ENCODE results near the gene RAD9A. TPM values are rescaled to one million over a fixed set of nuclear protein-coding genes. Genes with fewer than 3 reads are reported as not detected.
A peak's percentile ranks its signal among the peaks of the same experiment; 100 is the strongest.

The RAD9A gene
- total and polyA plus RNA-seq, 7 experiments from 2014 or later = 6.3 to 48.0 (median 31.0) TPM

GRCh38 chr11:67419325-67420049 lies 27.7 kb downstream of the RAD9A start:
- Mint-ChIP-seq H3K36me3 (peaks cover 0 to 4% (median 0%) of the 10 kb centered on the region in 5 donors), H3K4me3 (peak overlapping the region in 9 of 10 donors; percentile 80 to 93 (median 86)), H3K27ac (peak overlapping the region in 8 of 9 donors; percentile 71 to 99 (median 92)), H3K4me1 (peaks cover 24 to 64% (median 49%) of the 10 kb centered on the region in 7 donors), H3K27me3 (peaks cover 0 to 17% (median 0%) of the 10 kb centered on the region in 5 donors), H3K9me3 (no peaks in the 10 kb centered on the region)
- DNase-seq (no peak), ATAC-seq (no peak)
- Histone ChIP-seq H3K27me3 (ENCODE audit: control insufficient read depth in 2 of 2, insufficient read depth in 2 of 2, low read length in 2 of 2) (no peaks in the 10 kb centered on the region), H3K9me3 (ENCODE audit: control insufficient read depth in 2 of 3, low read length in 3 of 3) (no peaks in the 10 kb centered on the region), H3K4me1 (ENCODE audit: control insufficient read depth in 2 of 2, insufficient read depth in 2 of 2, low read length in 2 of 2) (peaks cover 51 to 54% of the 10 kb centered on the region in 2 donors), H3K4me3 (ENCODE audit: low read length) (peak overlapping the region; percentile 56), H3K27ac (ENCODE audit: low read depth, low read length) (peak overlapping the region; percentile 77), H3K36me3 (ENCODE audit: control insufficient read depth in 2 of 3, insufficient read depth in 3 of 3, low read length in 3 of 3) (no peaks in the 10 kb centered on the region)
- POLR2A ChIA-PET = interaction anchor here (0.6 to 31.8 kb wide), 17 partner anchors 8 to 151 kb away, joined by 3 to 1530 read pairs (median 8); partner anchors contain the start of genes AIP, CABP4, POLD4 and PPP1CA
- intact Hi-C loops (cut with micrococcal nuclease) = no loop called here
- CTCF ChIA-PET = interaction anchor here (0.7 to 6.0 kb wide), 9 partner anchors 11 to 88 kb away, joined by 3 to 67 read pairs (median 6); partner anchors contain the start of genes CDK2AP2, PPP1CA, PTPRCAP and TBC1D10C

- POLR2A ChIA-PET = interaction anchor here (0.6 to 31.8 kb wide), 14 partner anchors 8 to 162 kb away, joined by 3 to 1530 read pairs (median 13); partner anchors contain the start of genes AIP, CABP4, PITPNM1 and POLD4
- H3K4me1 Mint-ChIP-seq = peaks cover 24 to 61% (median 51%) of the 10 kb centered on the region in 7 donors
These were observed 28.4 kb downstream of the RAD9A start for GRCh38 chr11:67420147-67420645.

GRCh38 chr11:67420646-67421429 lies 29.1 kb downstream of the RAD9A start:
- Histone ChIP-seq H3K9me3 (ENCODE audit: control insufficient read depth in 2 of 3, low read length in 3 of 3) (no peaks in the 10 kb centered on the region), H3K4me3 (ENCODE audit: low read length) (peak overlapping the region; percentile 56), H3K27ac (ENCODE audit: low read depth, low read length) (peak overlapping the region; percentile 77), H3K36me3 (ENCODE audit: control insufficient read depth in 2 of 3, insufficient read depth in 3 of 3, low read length in 3 of 3) (no peaks in the 10 kb centered on the region), H3K27me3 (ENCODE audit: control insufficient read depth in 2 of 2, insufficient read depth in 2 of 2, low read length in 2 of 2) (no peaks in the 10 kb centered on the region), H3K4me1 (ENCODE audit: control insufficient read depth in 2 of 2, insufficient read depth in 2 of 2, low read length in 2 of 2) (peaks cover 42 to 49% of the 10 kb centered on the region in 2 donors)
- DNase-seq (peak; percentile 97 to 100 (median 97)), ATAC-seq (peak; percentile 96)
- Mint-ChIP-seq H3K9me3 (no peaks in the 10 kb centered on the region), H3K27ac (peak overlapping the region; percentile 69 to 98 (median 92)), H3K27me3 (peaks cover 0 to 15% (median 0%) of the 10 kb centered on the region in 5 donors), H3K4me1 (peaks cover 24 to 60% (median 53%) of the 10 kb centered on the region in 7 donors), H3K36me3 (peaks cover 0 to 4% (median 0%) of the 10 kb centered on the region in 5 donors), H3K4me3 (peak overlapping the region; percentile 74 to 92 (median 82))
- CTCF ChIA-PET = interaction anchor here (1.1 to 6.0 kb wide), 5 partner anchors 12 to 48 kb away, joined by 6 to 67 read pairs (median 7); partner anchors contain the start of genes PPP1CA, PTPRCAP, TBC1D10C and TMEM134
- intact Hi-C loops (cut with micrococcal nuclease) = loop anchor here (1.0 kb wide), 8 partner anchors 12 to 85 kb away; partner anchors contain the start of genes AIP (in 1 of the 2), PTPRCAP (in 1 of the 2) and TMEM134 (in 1 of the 2)
- POLR2A ChIA-PET = interaction anchor here (0.6 to 31.8 kb wide), 13 partner anchors 9 to 163 kb away, joined by 3 to 1530 read pairs (median 12); partner anchors contain the start of genes AIP, PITPNM1, PPP1CA and PTPRCAP

More at GRCh38 chr11:67420147-67420645, 28.4 kb downstream of the RAD9A start:
- H3K27me3 ChIP-seq (ENCODE audit: control insufficient read depth in 2 of 2, insufficient read depth in 2 of 2, low read length in 2 of 2) = no peaks in the 10 kb centered on the region
- H3K4me1 ChIP-seq (ENCODE audit: control insufficient read depth in 2 of 2, insufficient read depth in 2 of 2, low read length in 2 of 2) = peaks cover 44 to 49% of the 10 kb centered on the region in 2 donors
- Mint-ChIP-seq H3K36me3 (peaks cover 0 to 4% (median 0%) of the 10 kb centered on the region in 5 donors), H3K4me3 (peak overlapping the region; percentile 80 to 93 (median 86)), H3K27me3 (peaks cover 0 to 15% (median 0%) of the 10 kb centered on the region in 5 donors), H3K27ac (peak overlapping the region; percentile 46 to 99 (median 92)), H3K9me3 (no peaks in the 10 kb centered on the region)
- peak overlapping the region; percentile 56 for H3K4me3 ChIP-seq (ENCODE audit: low read length)
- no peaks in the 10 kb centered on the region for H3K9me3 ChIP-seq (ENCODE audit: control insufficient read depth in 2 of 3, low read length in 3 of 3)
- H3K36me3 ChIP-seq (ENCODE audit: control insufficient read depth in 2 of 3, insufficient read depth in 3 of 3, low read length in 3 of 3) = no peaks in the 10 kb centered on the region
- CTCF ChIA-PET = interaction anchor here (0.7 to 6.0 kb wide), 6 partner anchors 12 to 88 kb away, joined by 3 to 67 read pairs (median 6); partner anchors contain the start of genes CDK2AP2, PPP1CA, PTPRCAP and TBC1D10C
- intact Hi-C loops (cut with micrococcal nuclease) = no loop called here
- DNase-seq (no peak), ATAC-seq (no peak)
- H3K27ac ChIP-seq (ENCODE audit: low read depth, low read length) = peak overlapping the region; percentile 77

GRCh38 chr11:67421430-67422031 lies 29.7 kb downstream of the RAD9A start:
- Histone ChIP-seq H3K4me3 (ENCODE audit: low read length) (peak overlapping the region; percentile 39), H3K9me3 (ENCODE audit: control insufficient read depth in 2 of 3, low read length in 3 of 3) (no peaks in the 10 kb centered on the region), H3K27ac (ENCODE audit: low read depth, low read length) (peak overlapping the region; percentile 77), H3K27me3 (ENCODE audit: control insufficient read depth in 2 of 2, insufficient read depth in 2 of 2, low read length in 2 of 2) (no peaks in the 10 kb centered on the region), H3K36me3 (ENCODE audit: control insufficient read depth in 2 of 3, insufficient read depth in 3 of 3, low read length in 3 of 3) (no peaks in the 10 kb centered on the region), H3K4me1 (ENCODE audit: control insufficient read depth in 2 of 2, insufficient read depth in 2 of 2, low read length in 2 of 2) (peaks cover 35 to 42% of the 10 kb centered on the region in 2 donors)
- peaks cover 0 to 8% (median 0%) of the 10 kb centered on the region in 5 donors for H3K27me3 Mint-ChIP-seq
- peaks cover 0 to 2% (median 0%) of the 10 kb centered on the region in 5 donors for H3K36me3 Mint-ChIP-seq
- no peaks in the 10 kb centered on the region for H3K9me3 Mint-ChIP-seq
- peaks cover 17 to 54% (median 47%) of the 10 kb centered on the region in 7 donors for H3K4me1 Mint-ChIP-seq
- peak overlapping the region; percentile 62 to 93 (median 91) for H3K27ac Mint-ChIP-seq
- intact Hi-C loops (cut with micrococcal nuclease) = loop anchor here (1.0 kb wide), 8 partner anchors 12 to 85 kb away; partner anchors contain the start of genes AIP (in 1 of the 2), PTPRCAP (in 1 of the 2) and TMEM134 (in 1 of the 2)
- POLR2A ChIA-PET = interaction anchor here (0.6 to 31.8 kb wide), 8 partner anchors 10 to 104 kb away, joined by 3 to 1530 read pairs (median 13); partner anchors contain the start of genes PITPNM1, PPP1CA, PTPRCAP and RAD9A
- ATAC-seq (no peak), DNase-seq (no peak)
- CTCF ChIA-PET = interaction anchor here (4.7 to 6.0 kb wide), 2 partner anchors 16 to 19 kb away, joined by 23 to 67 read pairs; partner anchors contain the start of genes PPP1CA, PTPRCAP and TBC1D10C
- H3K4me3 Mint-ChIP-seq = peak overlapping the region; percentile 49 to 92 (median 76)

GRCh38 chr11:67422891-67423290 lies 31.1 kb downstream of the RAD9A start:
- no peaks in the 10 kb centered on the region for H3K27me3 ChIP-seq (ENCODE audit: control insufficient read depth in 2 of 2, insufficient read depth in 2 of 2, low read length in 2 of 2)
- H3K4me3 ChIP-seq (ENCODE audit: low read length) = no peak overlapping the region
- ATAC-seq (no peak), DNase-seq (no peak)
- CTCF ChIA-PET = interaction anchor here (0.7 to 0.8 kb wide), 2 partner anchors 22 to 82 kb away, joined by 3 to 4 read pairs; partner anchors contain the start of genes PITPNM1 and PPP1CA
- H3K27ac ChIP-seq (ENCODE audit: low read depth, low read length) = no peak overlapping the region
- no peaks in the 10 kb centered on the region for H3K36me3 Mint-ChIP-seq
- H3K27ac Mint-ChIP-seq = peak overlapping the region in 6 of 9 donors; percentile 37 to 83 (median 70)
- peaks cover 13 to 49% (median 42%) of the 10 kb centered on the region in 7 donors for H3K4me1 Mint-ChIP-seq
- peaks cover 0 to 2% (median 0%) of the 10 kb centered on the region in 5 donors for H3K27me3 Mint-ChIP-seq
- H3K4me1 ChIP-seq (ENCODE audit: control insufficient read depth in 2 of 2, insufficient read depth in 2 of 2, low read length in 2 of 2) = peaks cover 31 to 33% of the 10 kb centered on the region in 2 donors
- peak overlapping the region in 4 of 10 donors; percentile 3 to 51 (median 22) for H3K4me3 Mint-ChIP-seq
- POLR2A ChIA-PET = interaction anchor here (0.9 to 31.8 kb wide), 5 partner anchors 10 to 60 kb away, joined by 3 to 1530 read pairs (median 7); partner anchors contain the start of genes AIP, PPP1CA, PTPRCAP and RAD9A
- no peaks in the 10 kb centered on the region for H3K36me3 ChIP-seq (ENCODE audit: control insufficient read depth in 2 of 3, insufficient read depth in 3 of 3, low read length in 3 of 3)
- intact Hi-C loops (cut with micrococcal nuclease) = no loop called here
- no peaks in the 10 kb centered on the region for H3K9me3 Mint-ChIP-seq
- no peaks in the 10 kb centered on the region for H3K9me3 ChIP-seq (ENCODE audit: control insufficient read depth in 2 of 3, low read length in 3 of 3)
